ENCODE measurements around the gene DNASE1L2.

DNASE1L2 gene

DNA sequence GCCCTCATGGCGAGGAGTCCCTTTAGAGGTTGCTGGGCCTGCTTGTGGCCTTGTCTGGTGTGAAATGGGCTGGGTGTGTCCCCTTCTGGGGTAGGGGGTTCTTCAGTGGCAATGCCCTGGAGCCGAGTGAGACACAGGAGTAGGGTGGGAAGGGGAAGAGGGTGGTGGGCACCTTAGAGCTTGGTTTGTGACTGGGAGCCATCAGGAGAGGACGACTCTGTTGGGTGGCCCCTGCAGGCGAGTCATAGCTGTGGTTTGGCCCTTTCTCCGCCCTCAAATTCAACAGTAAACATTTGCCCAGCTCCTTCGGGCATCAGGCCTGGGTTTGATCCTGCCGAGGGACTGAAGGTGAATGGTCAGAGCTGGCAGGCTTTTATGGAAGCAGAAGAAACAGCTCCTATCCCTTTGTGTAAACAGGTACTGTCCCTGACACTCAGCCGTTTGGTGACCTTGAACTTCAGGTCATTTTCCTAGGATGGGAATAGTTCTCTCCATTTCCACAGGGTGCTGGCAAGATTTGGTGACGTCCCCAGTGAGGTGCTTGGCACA, 9.9 kb upstream of the DNASE1L2 start:
- H3K4me3 ChIP-seq (ENCODE audit: low read length): no peak overlapping the region
- TF ChIP-seq ZNF274 (IDR thresholded peaks at IDR 0.05; ENCODE audit: low read depth, low read length): no peak

DNA sequence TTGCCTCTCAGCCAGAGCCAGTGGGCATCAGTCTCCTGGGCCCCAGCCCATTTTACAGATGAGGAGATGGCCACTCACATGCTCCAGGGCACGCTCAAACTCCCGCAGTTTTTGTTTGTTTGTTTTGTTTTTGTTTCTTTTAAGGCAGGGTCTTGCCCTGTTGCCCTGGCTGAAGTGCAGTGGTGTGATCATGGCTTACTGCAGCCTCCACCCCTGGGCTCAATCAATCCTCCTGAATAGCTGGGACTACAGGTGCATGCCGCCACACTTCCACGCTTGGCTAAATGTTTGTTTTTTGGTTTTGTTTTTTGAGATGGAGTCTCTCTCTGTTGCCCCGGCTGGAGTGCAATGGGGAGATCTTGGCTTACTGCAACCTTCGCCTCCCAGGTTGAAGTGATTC, 9.3 kb upstream of the DNASE1L2 start:
- TF ChIP-seq ZNF274 (IDR thresholded peaks at IDR 0.05; ENCODE audit: low read depth, low read length): no peak
- no peak overlapping the region for H3K4me3 ChIP-seq (ENCODE audit: low read length)

DNA sequence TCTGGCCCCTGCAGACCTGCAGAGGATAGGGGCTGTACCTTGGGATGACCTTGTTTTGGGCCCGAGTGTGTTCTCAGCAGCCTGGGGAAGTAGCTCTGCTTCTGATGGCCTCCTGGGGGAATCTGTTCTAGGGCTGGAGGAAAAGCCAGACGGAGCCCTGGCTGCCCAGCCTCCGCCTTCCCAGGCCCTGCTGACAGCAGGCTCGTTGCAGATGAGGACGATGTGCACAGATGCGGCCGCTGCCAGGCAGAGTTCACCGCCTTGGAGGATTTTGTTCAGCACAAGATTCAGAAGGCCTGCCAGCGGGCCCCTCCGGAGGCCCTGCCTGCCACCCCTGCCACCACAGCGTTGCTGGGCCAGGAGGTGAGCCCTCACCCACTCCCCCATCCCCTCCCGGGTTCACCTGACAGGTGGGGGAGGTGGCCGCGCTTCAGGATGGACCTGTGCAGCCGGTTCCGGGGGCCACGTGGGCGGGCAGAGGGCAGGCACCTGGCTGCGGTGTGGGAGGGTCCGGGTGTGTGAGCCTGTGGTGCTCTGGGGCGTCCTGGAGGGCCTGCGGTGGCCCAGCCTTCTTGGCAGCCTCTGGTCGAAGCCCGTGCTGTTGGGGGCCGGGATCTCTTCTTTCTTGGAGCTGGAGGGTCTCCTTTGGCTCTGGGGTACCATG, 8.0 kb upstream of the DNASE1L2 start:
- no peak overlapping the region for H3K4me3 ChIP-seq (ENCODE audit: low read length)
- TF ChIP-seq ZNF274 (IDR thresholded peaks at IDR 0.05; ENCODE audit: low read depth, low read length): no peak

- no peak overlapping the region for H3K4me3 ChIP-seq (ENCODE audit: low read length)
- TF ChIP-seq ZNF274 (IDR thresholded peaks at IDR 0.05; ENCODE audit: low read depth, low read length): no peak
These were observed 7.2 kb upstream of the DNASE1L2 start for GRCh38 chr16:2229091-2229490.

GRCh38 chr16:2229632-2230250, 6.5 kb upstream of the DNASE1L2 start:
- no peak for TF ChIP-seq ZNF274 (IDR thresholded peaks at IDR 0.05; ENCODE audit: low read depth, low read length)
- no peak overlapping the region for H3K4me3 ChIP-seq (ENCODE audit: low read length)

GRCh38 chr16:2230376-2230775, 5.9 kb upstream of the DNASE1L2 start:
- no peak for TF ChIP-seq ZNF274 (IDR thresholded peaks at IDR 0.05; ENCODE audit: low read depth, low read length)
- no peak overlapping the region for H3K4me3 ChIP-seq (ENCODE audit: low read length)

DNA sequence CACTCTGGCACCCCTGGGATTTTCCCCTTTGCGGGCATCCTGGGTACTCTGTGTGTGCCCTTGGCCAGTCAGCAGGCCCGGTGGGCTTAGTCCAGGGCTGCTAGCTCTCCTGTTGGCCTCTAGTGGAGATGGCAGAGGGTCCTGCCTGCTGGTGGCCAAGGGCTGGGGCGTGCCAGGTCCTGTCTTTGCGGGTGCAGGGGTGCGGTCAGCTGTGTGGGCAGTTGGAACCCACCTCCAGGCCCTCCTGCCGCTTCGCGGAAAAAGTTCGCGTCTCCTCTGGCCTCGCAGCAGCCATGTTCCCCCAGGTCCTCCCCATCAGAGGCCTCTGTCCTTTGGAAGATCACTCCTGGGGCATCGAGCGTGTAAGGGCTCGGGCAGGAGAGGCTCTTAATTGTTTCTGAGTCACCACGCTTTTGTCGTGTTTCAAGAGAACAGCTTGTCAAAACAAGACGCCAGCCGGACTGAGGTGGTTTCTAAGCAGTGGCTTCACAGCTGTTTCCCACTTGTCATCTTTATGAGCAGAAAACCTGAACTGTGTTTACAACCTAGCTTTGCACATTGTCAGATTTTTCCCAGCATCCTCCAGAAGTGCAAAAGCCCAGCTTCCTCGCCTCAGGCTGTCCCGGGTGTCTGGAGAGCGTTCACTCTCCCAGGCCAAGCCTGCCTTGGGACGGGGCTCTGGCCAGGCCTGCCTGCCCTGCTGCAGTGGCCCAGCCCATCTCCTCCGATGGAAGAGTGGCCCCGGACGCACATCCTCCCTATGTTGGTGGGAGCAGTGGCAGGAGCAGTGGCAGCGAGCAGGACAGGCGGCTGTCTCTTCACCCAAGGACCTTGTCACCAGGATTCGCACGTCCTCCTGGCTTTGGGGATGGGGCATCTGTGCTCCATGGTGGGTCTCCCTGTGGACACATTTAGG, 5.0 kb upstream of the DNASE1L2 start:
- no peak for TF ChIP-seq ZNF274 (IDR thresholded peaks at IDR 0.05; ENCODE audit: low read depth, low read length)
- no peak overlapping the region for H3K4me3 ChIP-seq (ENCODE audit: low read length)

- H3K4me3 ChIP-seq (ENCODE audit: low read length): no peak overlapping the region
- TF ChIP-seq ZNF274 (IDR thresholded peaks at IDR 0.05; ENCODE audit: low read depth, low read length): no peak
These were observed 3.9 kb upstream of the DNASE1L2 start for GRCh38 chr16:2232094-2232990.

DNA sequence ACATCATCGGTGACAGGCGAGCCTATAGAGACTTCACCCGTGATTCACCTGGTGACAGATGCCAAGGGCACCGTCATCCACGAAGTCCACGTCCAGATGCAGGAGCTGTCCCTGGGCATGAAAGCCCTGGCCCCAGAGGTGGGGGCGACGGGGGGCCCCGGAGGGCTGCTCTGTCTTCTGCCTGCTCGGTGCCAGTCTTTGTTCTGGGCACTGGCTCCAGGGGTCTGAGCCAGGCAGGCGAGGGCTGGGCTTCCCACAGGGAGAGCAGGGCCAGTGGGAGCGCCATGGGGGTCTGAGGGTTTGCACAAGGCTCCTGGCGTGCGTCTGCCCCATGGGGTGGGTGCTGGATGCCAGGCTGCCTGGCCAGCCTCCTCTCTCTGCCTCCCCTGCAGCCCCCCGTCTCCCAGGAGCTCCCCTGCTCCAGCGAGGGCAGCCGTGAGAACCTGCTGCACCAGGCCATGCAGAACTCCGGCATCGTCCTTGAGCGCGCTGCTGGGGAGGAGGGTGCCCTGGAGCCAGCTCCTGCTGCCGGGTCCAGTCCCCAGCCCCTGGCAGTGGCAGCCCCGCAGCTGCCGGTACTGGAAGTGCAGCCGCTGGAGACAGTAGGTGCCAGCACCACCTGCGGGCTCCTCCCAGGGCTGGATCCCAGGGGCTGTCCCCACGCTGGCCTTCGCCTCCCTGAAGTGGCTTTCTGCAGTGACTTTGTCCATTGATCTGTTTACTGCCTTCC, 3.0 kb upstream of the DNASE1L2 start:
- TF ChIP-seq ZNF274 (IDR thresholded peaks at IDR 0.05; ENCODE audit: low read depth, low read length): no peak
- H3K4me3 ChIP-seq (ENCODE audit: low read length): no peak overlapping the region

GRCh38 chr16:2233872-2234812, 2.1 kb upstream of the DNASE1L2 start:
- TF ChIP-seq ZNF274 (IDR thresholded peaks at IDR 0.05; ENCODE audit: low read depth, low read length): no peak
- H3K4me3 ChIP-seq (ENCODE audit: low read length): no peak overlapping the region

- H3K4me3 ChIP-seq (ENCODE audit: low read length): no peak overlapping the region
- TF ChIP-seq ZNF274 (IDR thresholded peaks at IDR 0.05; ENCODE audit: low read depth, low read length): no peak
These were observed 1.5 kb upstream of the DNASE1L2 start for GRCh38 chr16:2234813-2235170.

GRCh38 chr16:2235234-2235651, 1.0 kb upstream of the DNASE1L2 start:
- H3K4me3 ChIP-seq (ENCODE audit: low read length): no peak overlapping the region
- no peak for TF ChIP-seq ZNF274 (IDR thresholded peaks at IDR 0.05; ENCODE audit: low read depth, low read length)
